DND-41 (cell line): ENCODE data around the gene CNTN5.

Experiments
- ATAC-seq: fragments of 200-7000 bp; cut with Tn5 transposase; 3 replicates; pipeline ENCODE4 v1.9.1; 2021; ENCODE audit warnings: low read depth; ENCODE audit not compliant: insufficient read depth
- DNase-seq: peaks from one replicate; pipeline ENCODE4 v3.0.0-alpha.2; 2020
- H2AFZ ChIP-seq: 2 replicates; pipeline ENCODE4 v1.6.0; 2012; ENCODE audit warnings: low read depth, low read length
- H3K27ac ChIP-seq: 2 replicates; pipeline ENCODE4 v1.5.1; 2012; ENCODE audit warnings: low read length, inconsistent platforms
- H3K27me3 ChIP-seq: fragments of 200-600 bp; sonication (generic); 2 replicates; pipeline ENCODE4 v1.6.0; 2012; ENCODE audit warnings: low read length, mild to moderate bottlenecking, inconsistent platforms; ENCODE audit not compliant: insufficient read depth, poor library complexity
- H3K36me3 ChIP-seq: 2 replicates; pipeline ENCODE4 v1.5.1; 2012; ENCODE audit warnings: low read length, inconsistent platforms; ENCODE audit not compliant: insufficient read depth
- H3K4me1 ChIP-seq: 2 replicates; pipeline ENCODE4 v1.5.1; 2012; ENCODE audit warnings: mild to moderate bottlenecking, low read length; ENCODE audit not compliant: insufficient read depth
- H3K4me2 ChIP-seq: 2 replicates; pipeline ENCODE4 v1.6.0; 2012; ENCODE audit warnings: mild to moderate bottlenecking, moderate library complexity, low read length, inconsistent platforms; ENCODE audit not compliant: insufficient read depth
- H3K4me3 ChIP-seq, 2 experiments: fragments of 200-600 bp in 1 of 2; shearing (Covaris generic) in 1 of 2; 2 replicates each; pipeline ENCODE4 v1.5.1; 2012 to 2016; ENCODE audit warnings: inconsistent platforms in 2 of 2, low read length in 2 of 2, mild to moderate bottlenecking in 2 of 2, low read depth in 1 of 2, moderate library complexity in 1 of 2
- H3K79me2 ChIP-seq: 2 replicates; pipeline ENCODE4 v1.6.0; 2012; ENCODE audit warnings: low read length, inconsistent platforms; ENCODE audit not compliant: insufficient read depth
- H3K9ac ChIP-seq: 2 replicates; pipeline ENCODE4 v1.6.0; 2012; ENCODE audit warnings: low read depth, mild to moderate bottlenecking, inconsistent platforms, low read length, moderate library complexity
- H3K9me3 ChIP-seq: 2 replicates; pipeline ENCODE4 v1.5.1; 2012; ENCODE audit warnings: low read length, moderate library complexity, mild to moderate bottlenecking, inconsistent platforms; ENCODE audit not compliant: insufficient read depth, severe bottlenecking
- H4K20me1 ChIP-seq: 2 replicates; pipeline ENCODE4 v1.6.0; 2012; ENCODE audit warnings: low read length; ENCODE audit not compliant: insufficient read depth
- CTCF ChIP-seq: IDR thresholded peaks from 2 replicates; pipeline ENCODE4 v1.5.1; 2012; ENCODE audit warnings: borderline replicate concordance, low read length, moderate library complexity, mild to moderate bottlenecking; ENCODE audit not compliant: poor library complexity, severe bottlenecking; ENCODE audit errors: extremely low read depth
- EZH2 ChIP-seq: IDR thresholded peaks from 3 replicates; pipeline ENCODE4 v1.6.1; 2012; ENCODE audit warnings: borderline replicate concordance, low read depth, mild to moderate bottlenecking, moderate library complexity, low read length, inconsistent platforms; ENCODE audit not compliant: severe bottlenecking

Gene CNTN5

GRCh38 chr11:99631618-99632017 is 610.9 kb downstream of the CNTN5 start:
- H3K4me1 ChIP-seq, result no peaks in the 10 kb centered on the region
- H3K4me2 ChIP-seq, result no peak overlapping the region
- no peak overlapping the region for H3K9ac ChIP-seq
- H3K79me2 ChIP-seq, result no peaks in the 10 kb centered on the region
- no peaks in the 10 kb centered on the region for H3K27me3 ChIP-seq
- H3K36me3 ChIP-seq, result no peaks in the 10 kb centered on the region
- no peak for TF ChIP-seq EZH2
- no peak for TF ChIP-seq CTCF
- no peak overlapping the region for H3K27ac ChIP-seq
- DNase-seq (no peak), ATAC-seq (no peak)
- H2AFZ ChIP-seq, result no peak overlapping the region
- no peaks in the 10 kb centered on the region for H4K20me1 ChIP-seq
- no peak overlapping the region for H3K4me3 ChIP-seq
- H3K9me3 ChIP-seq, result no peaks in the 10 kb centered on the region

DNA sequence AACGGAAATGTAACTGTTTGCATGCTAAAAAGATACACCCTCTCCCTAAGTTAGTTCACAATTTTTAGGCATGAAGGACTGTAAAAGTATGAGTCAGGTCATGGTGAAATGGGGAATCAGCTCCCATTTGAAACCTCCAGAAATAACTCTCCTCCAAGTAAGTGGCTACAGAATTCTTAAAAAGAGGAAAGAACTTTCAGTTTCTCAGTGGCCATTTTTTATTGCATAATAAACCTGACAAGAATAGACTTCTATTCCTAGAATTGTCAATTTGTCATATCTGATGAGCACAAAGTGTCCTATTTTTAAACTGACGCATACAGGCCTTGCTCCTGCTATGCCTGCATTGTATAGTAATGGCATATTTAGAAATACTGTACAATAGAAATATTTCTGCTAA is 612.2 kb downstream of the CNTN5 start:
- H3K4me1 ChIP-seq, result no peaks in the 10 kb centered on the region
- no peak overlapping the region for H3K27ac ChIP-seq
- no peak overlapping the region for H3K4me2 ChIP-seq
- no peaks in the 10 kb centered on the region for H3K27me3 ChIP-seq
- no peak for ATAC-seq
- DNase-seq, result no peak
- H3K36me3 ChIP-seq, result no peaks in the 10 kb centered on the region
- no peak overlapping the region for H2AFZ ChIP-seq
- TF ChIP-seq CTCF (no peak), EZH2 (no peak)
- H3K9me3 ChIP-seq, result no peaks in the 10 kb centered on the region
- H4K20me1 ChIP-seq, result no peaks in the 10 kb centered on the region
- H3K4me3 ChIP-seq, result no peak overlapping the region
- H3K9ac ChIP-seq, result no peak overlapping the region
- no peaks in the 10 kb centered on the region for H3K79me2 ChIP-seq

DNA sequence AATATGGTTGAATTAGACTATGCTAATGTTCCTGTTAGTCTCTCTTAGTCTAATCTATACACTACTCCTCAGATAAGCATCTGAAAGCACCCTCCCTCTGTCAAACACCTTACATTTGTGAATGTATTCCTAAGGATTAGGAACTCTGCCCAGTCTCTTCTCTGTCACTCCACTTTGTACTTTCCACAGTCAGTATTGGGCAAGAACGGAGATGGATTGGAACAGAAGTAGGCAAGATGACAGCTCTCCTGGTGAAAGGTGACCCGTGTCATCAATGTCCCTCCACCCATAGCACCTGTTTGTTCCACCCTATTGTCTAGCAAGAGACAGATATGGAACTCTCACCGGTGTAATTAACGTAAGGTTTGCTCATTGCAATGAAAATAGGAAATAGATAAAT is 613.8 kb downstream of the CNTN5 start:
- no peak overlapping the region for H3K4me3 ChIP-seq
- H2AFZ ChIP-seq, result no peak overlapping the region
- H4K20me1 ChIP-seq, result no peaks in the 10 kb centered on the region
- H3K4me2 ChIP-seq, result no peak overlapping the region
- no peak overlapping the region for H3K27ac ChIP-seq
- H3K9me3 ChIP-seq, result no peaks in the 10 kb centered on the region
- ATAC-seq (no peak), DNase-seq (no peak)
- H3K4me1 ChIP-seq, result no peaks in the 10 kb centered on the region
- H3K9ac ChIP-seq, result no peak overlapping the region
- TF ChIP-seq CTCF, result no peak
- TF ChIP-seq EZH2, result no peak
- no peaks in the 10 kb centered on the region for H3K36me3 ChIP-seq
- no peaks in the 10 kb centered on the region for H3K27me3 ChIP-seq
- no peaks in the 10 kb centered on the region for H3K79me2 ChIP-seq

DNA sequence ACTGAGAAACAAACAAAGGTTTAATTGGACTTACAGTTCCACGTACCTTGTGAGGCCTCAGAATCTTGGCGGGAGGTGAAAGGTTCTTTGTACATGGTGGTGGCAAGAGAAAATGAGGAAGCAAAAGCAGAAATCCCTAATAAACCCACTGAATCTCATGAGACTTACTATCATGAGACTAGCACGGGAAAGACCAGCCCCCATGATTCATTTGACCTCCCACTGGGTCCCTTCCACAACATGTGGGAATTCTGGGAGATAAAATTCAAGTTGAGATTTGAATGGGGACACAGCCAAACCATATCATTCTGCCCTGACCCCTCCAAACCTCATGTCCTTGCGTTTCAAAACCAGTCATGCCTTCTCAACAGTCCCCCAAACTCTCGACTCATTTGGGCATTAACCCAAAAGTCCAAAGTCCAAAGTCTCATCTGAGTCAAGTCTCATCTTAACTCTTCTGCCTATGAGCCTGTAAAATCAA is 617.4 kb downstream of the CNTN5 start:
- no peaks in the 10 kb centered on the region for H3K27me3 ChIP-seq
- no peak for TF ChIP-seq CTCF
- TF ChIP-seq EZH2, result no peak
- H3K4me2 ChIP-seq, result no peak overlapping the region
- H3K79me2 ChIP-seq, result no peaks in the 10 kb centered on the region
- no peak overlapping the region for H2AFZ ChIP-seq
- no peaks in the 10 kb centered on the region for H3K36me3 ChIP-seq
- H3K4me3 ChIP-seq, result no peak overlapping the region
- DNase-seq (no peak), ATAC-seq (no peak)
- H3K27ac ChIP-seq, result no peak overlapping the region
- no peak overlapping the region for H3K9ac ChIP-seq
- H4K20me1 ChIP-seq, result no peaks in the 10 kb centered on the region
- no peaks in the 10 kb centered on the region for H3K9me3 ChIP-seq
- H3K4me1 ChIP-seq, result no peaks in the 10 kb centered on the region
